Measurements from ENCODE around the gene CDK5R1.

Gene CDK5R1

GRCh38 chr17:32494621-32495358 is 8.0 kb downstream of the CDK5R1 start:
- DNase-seq, result no peak

- no peak for DNase-seq
Measured at GRCh38 chr17:32495359-32496231, 8.8 kb downstream of the CDK5R1 start.

GRCh38 chr17:32496395-32497073 is 9.7 kb downstream of the CDK5R1 start:
- DNase-seq, result no peak

- no peak for DNase-seq
Measured at GRCh38 chr17:32497431-32498205, 10.8 kb downstream of the CDK5R1 start.

- DNase-seq, result no peak
Measured at GRCh38 chr17:32498391-32498790, 11.6 kb downstream of the CDK5R1 start.

- no peak for DNase-seq
Measured at GRCh38 chr17:32502013-32502412, 15.2 kb downstream of the CDK5R1 start.

- no peak for DNase-seq
Measured at GRCh38 chr17:32502710-32503109, 15.9 kb downstream of the CDK5R1 start.

GRCh38 chr17:32503251-32504165 is 16.7 kb downstream of the CDK5R1 start:
- no peak for DNase-seq

- DNase-seq, result no peak
Measured at GRCh38 chr17:32504166-32504990, 17.6 kb downstream of the CDK5R1 start.

GRCh38 chr17:32508926-32509325 is 22.1 kb downstream of the CDK5R1 start:
- DNase-seq, result no peak

GRCh38 chr17:32510466-32510865 is 23.7 kb downstream of the CDK5R1 start:
- DNase-seq, result no peak

GRCh38 chr17:32512328-32512727 is 25.5 kb downstream of the CDK5R1 start:
- DNase-seq, result no peak

- no peak for DNase-seq
Measured at GRCh38 chr17:32513579-32513978, 26.8 kb downstream of the CDK5R1 start.

- no peak for DNase-seq
Measured at GRCh38 chr17:32514606-32515005, 27.8 kb downstream of the CDK5R1 start.

- DNase-seq, result no peak
Measured at GRCh38 chr17:32515677-32516383, 29.0 kb downstream of the CDK5R1 start.

GRCh38 chr17:32516450-32516849 is 29.7 kb downstream of the CDK5R1 start:
- DNase-seq, result no peak

- no peak for DNase-seq
Measured at GRCh38 chr17:32516940-32517701, 30.3 kb downstream of the CDK5R1 start.

GRCh38 chr17:32517982-32518381 is 31.2 kb downstream of the CDK5R1 start:
- DNase-seq, result no peak

GRCh38 chr17:32518646-32519227 is 31.9 kb downstream of the CDK5R1 start:
- no peak for DNase-seq
